GM23338 (cell line): ENCODE results near the gene ACTA2. TPM values are rescaled to one million over a fixed set of nuclear protein-coding genes. Genes with fewer than 3 reads are reported as not detected.
A peak's percentile ranks its signal among the peaks of the same experiment; 100 is the strongest.

Experiments used
- ATAC-seq: fragments of 200-7000 bp; cut with Tn5 transposase; 3 replicates; pipeline ENCODE4 v1.9.1; 2020
- DNase-seq: peaks from one replicate; pipeline ENCODE4 v3.0.0-alpha.2; 2015; ENCODE audit warnings: low spot score
- H2AFZ ChIP-seq: fragments of 200-600 bp; sonication (generic); 2 replicates; pipeline ENCODE4 v1.8.0; 2016; ENCODE audit warnings: antibody characterized with exemption, mild to moderate bottlenecking, moderate library complexity
- H3F3A ChIP-seq: fragments of 200-600 bp; sonication (generic); replicated peaks from 2 replicates; pipeline ENCODE4 v1.8.0; 2017; ENCODE audit warnings: antibody characterized with exemption, mixed run types, low read depth
- H3K27ac ChIP-seq: fragments of 200-600 bp; sonication (generic); 2 replicates; pipeline ENCODE4 v1.6.1; 2016; ENCODE audit warnings: low read depth
- H3K27me3 ChIP-seq: fragments of 200-600 bp; sonication (generic); 2 replicates; pipeline ENCODE4 v1.8.0; 2016; ENCODE audit warnings: mild to moderate bottlenecking, mixed run types, moderate library complexity; ENCODE audit not compliant: insufficient read depth
- H3K36me3 ChIP-seq: fragments of 200-600 bp; sonication (generic); 2 replicates; pipeline ENCODE4 v1.8.0; 2016; ENCODE audit warnings: mild to moderate bottlenecking; ENCODE audit not compliant: insufficient read depth
- H3K4me1 ChIP-seq: fragments of 200-600 bp; sonication (generic); 2 replicates; pipeline ENCODE4 v1.8.0; 2016; ENCODE audit warnings: mild to moderate bottlenecking, moderate library complexity; ENCODE audit not compliant: insufficient read depth
- H3K4me2 ChIP-seq: fragments of 200-600 bp; sonication (generic); 2 replicates; pipeline ENCODE4 v1.7.1; 2017; ENCODE audit warnings: mixed run types
- H3K4me3 ChIP-seq: fragments of 200-600 bp; sonication (generic); 2 replicates; pipeline ENCODE4 v1.6.1; 2016; ENCODE audit warnings: mixed run types
- H3K79me2 ChIP-seq: fragments of 200-600 bp; sonication (generic); replicated peaks from 2 replicates; pipeline ENCODE4 v1.8.0; 2017; ENCODE audit warnings: mild to moderate bottlenecking; ENCODE audit not compliant: insufficient read depth
- H3K9me2 ChIP-seq: fragments of 200-600 bp; sonication (generic); 2 replicates; pipeline ENCODE4 v1.8.0; 2017; ENCODE audit not compliant: insufficient read depth
- H4K20me1 ChIP-seq: fragments of 200-600 bp; sonication (generic); replicated peaks from 2 replicates; pipeline ENCODE4 v1.8.0; 2017; ENCODE audit warnings: mild to moderate bottlenecking; ENCODE audit not compliant: insufficient read depth
- H3K27ac Mint-ChIP-seq: 2 replicates; pipeline ENCODE4 v1.8.0; 2020; ENCODE audit warnings: inconsistent platforms, mild to moderate bottlenecking, moderate library complexity, mixed read lengths
- H3K27me3 Mint-ChIP-seq: 3 replicates; pipeline ENCODE4 v1.8.0; 2022; ENCODE audit warnings: low read depth, mild to moderate bottlenecking, moderate library complexity, mixed read lengths, inconsistent platforms; ENCODE audit not compliant: insufficient read depth, poor library complexity
- H3K36me3 Mint-ChIP-seq: 3 replicates; pipeline ENCODE4 v1.8.0; 2021; ENCODE audit warnings: low read depth, mild to moderate bottlenecking, inconsistent platforms, moderate library complexity, mixed read lengths
- H3K4me1 Mint-ChIP-seq: 3 replicates; pipeline ENCODE4 v1.8.0; 2020; ENCODE audit warnings: mild to moderate bottlenecking, inconsistent platforms, mixed read lengths
- H3K4me3 Mint-ChIP-seq: 3 replicates; pipeline ENCODE4 v1.8.0; 2021; ENCODE audit warnings: moderate library complexity, mild to moderate bottlenecking, inconsistent platforms, mixed read lengths
- H3K9me3 Mint-ChIP-seq: 3 replicates; pipeline ENCODE4 v1.8.0; 2020; ENCODE audit warnings: moderate library complexity, mild to moderate bottlenecking, inconsistent platforms, mixed read lengths
- CREB1 ChIP-seq: fragments of 250-450 bp; sonication (Bioruptor Pico); IDR thresholded peaks from 2 replicates; pipeline ENCODE4 v1.5.0; 2020; ENCODE audit warnings: low read depth, mild to moderate bottlenecking, moderate library complexity
- ETS1 ChIP-seq: IDR thresholded peaks from 2 replicates; pipeline ENCODE4 v1.6.1; 2016; ENCODE audit warnings: antibody characterized with exemption
- EZH2 ChIP-seq: fragments of 200-600 bp; sonication (generic); IDR thresholded peaks from one replicate; pipeline ENCODE4 v1.8.0; 2017; ENCODE audit warnings: antibody characterized with exemption, mild to moderate bottlenecking, low read depth; ENCODE audit not compliant: unreplicated experiment
- EZH2phosphoT487 ChIP-seq: fragments of 200-600 bp; sonication (generic); IDR thresholded peaks from one replicate; pipeline ENCODE4 v1.8.1; 2018; ENCODE audit warnings: antibody characterized with exemption; ENCODE audit not compliant: unreplicated experiment
- NANOG ChIP-seq: IDR thresholded peaks from 2 replicates; pipeline ENCODE4 v1.6.1; 2016; ENCODE audit warnings: antibody characterized with exemption, borderline replicate concordance
- POLR2AphosphoS5 ChIP-seq: IDR thresholded peaks from 2 replicates; pipeline ENCODE4 v1.6.1; 2016; ENCODE audit warnings: antibody characterized with exemption, low read depth
- STAT1 ChIP-seq: IDR thresholded peaks from one replicate; pipeline ENCODE4 v1.6.1; 2016; ENCODE audit warnings: antibody characterized with exemption; ENCODE audit not compliant: unreplicated experiment
- ZNF114 ChIP-seq: fragments of 250-450 bp; sonication (Bioruptor Pico); IDR thresholded peaks from 2 replicates; pipeline ENCODE4 v1.5.0; 2020; ENCODE audit warnings: mild to moderate bottlenecking, moderate library complexity
- ZNF331 ChIP-seq: fragments of 250-450 bp; sonication (Bioruptor Pico); IDR thresholded peaks from 2 replicates; pipeline ENCODE4 v1.5.0; 2020; ENCODE audit warnings: low read depth, mild to moderate bottlenecking, moderate library complexity
- polyA plus RNA-seq: library from polyadenylated mRNA; unstranded; fragments of >200 nt; fragmentation: Nextera tagmentation; extraction: Ambion mirVana; gene quantifications from 2 replicates; pipeline ENCODE4 v1.2.1, GENCODE V29; 2016
- total RNA-seq: library from RNA; depleted of rRNA; stranded (reverse); fragments of >200 nt; shearing (Covaris generic); gene quantifications from 2 replicates; pipeline ENCODE4 v1.2.3, GENCODE V29; 2014
- TF ChIP-seq, protein P1 (sequence below), 2 experiments: fragments of 200-600 bp in 1 of 2; sonication (generic) in 1 of 2; conservative IDR thresholded peaks; 2 replicates each; pipeline versions ENCODE4 v1.5.1 to v1.6.1; 2016 to 2017; ENCODE audit warnings: antibody characterized with exemption in 2 of 2, low read depth in 2 of 2, mild to moderate bottlenecking in 2 of 2, moderate library complexity in 1 of 2

The ACTA2 gene
- total and polyA plus RNA-seq, 2 experiments from 2014 or later, result 3.4 to 9.4 TPM

DNA sequence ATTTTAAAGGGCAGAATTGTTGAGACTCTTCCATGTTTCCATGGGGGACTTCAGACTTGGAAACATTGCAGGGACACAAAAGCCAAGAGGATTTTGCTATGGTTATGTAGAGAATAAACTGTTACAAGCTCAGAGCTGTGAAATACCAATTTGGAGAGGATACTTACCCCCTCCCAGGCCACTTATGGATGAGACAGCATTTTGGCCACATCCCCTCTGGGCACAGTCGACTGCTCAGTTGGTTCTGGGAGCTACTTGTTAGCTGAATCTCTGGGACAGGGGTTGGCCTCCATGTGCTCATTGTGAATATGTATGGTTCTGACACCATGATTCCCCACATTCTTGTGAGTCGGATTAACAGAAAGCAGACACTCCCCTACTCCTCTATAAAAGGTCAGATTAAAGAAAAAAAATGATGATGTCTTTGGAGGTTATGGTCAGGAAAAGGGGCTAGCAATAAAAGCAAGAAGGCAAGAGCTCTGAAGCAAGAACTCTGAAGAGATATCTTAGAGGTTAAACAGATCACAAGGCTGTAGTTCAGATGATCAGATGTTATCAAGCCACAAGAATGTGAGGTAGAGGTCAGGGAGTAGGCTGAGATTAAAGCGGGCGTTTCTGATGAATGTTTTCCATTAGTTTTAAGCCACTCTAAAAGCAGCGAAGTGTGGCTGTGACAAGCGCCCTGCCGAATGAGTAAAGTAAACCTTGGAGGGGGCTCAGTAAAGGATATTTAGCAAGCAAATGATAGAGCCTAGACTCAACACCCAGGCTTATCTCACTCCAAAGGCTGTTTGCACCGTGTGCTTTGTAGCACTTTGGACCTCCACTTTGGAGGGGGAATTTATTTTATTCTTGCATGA lies 55.3 kb downstream of the ACTA2 start (continued):
- TF ChIP-seq EZH2phosphoT487, result no peak
- no peak for TF ChIP-seq POLR2AphosphoS5
- no peak for TF ChIP-seq EZH2
- no peak for TF ChIP-seq ETS1
- TF ChIP-seq NANOG, result no peak
- TF ChIP-seq STAT1, result no peak

- DNase-seq, result no peak
- H3K27ac Mint-ChIP-seq, result peak overlapping the region; percentile 81
- Histone ChIP-seq H3K9me2 (no peaks in the 10 kb centered on the region), H3F3A (no peaks in the 10 kb centered on the region), H4K20me1 (no peaks in the 10 kb centered on the region), H3K79me2 (no peaks in the 10 kb centered on the region), H3K27ac (no peak overlapping the region), H3K4me3 (no peak overlapping the region), H3K4me1 (no peaks in the 10 kb centered on the region; the same call in 1 of the 2 replicates), H3K36me3 (no peaks in the 10 kb centered on the region), H2AFZ (peak overlapping the region; percentile 53; the same call in 1 of the 2 replicates), H3K27me3 (no peaks in the 10 kb centered on the region), H3K4me2 (no peak overlapping the region)
- H3K4me3 Mint-ChIP-seq, result no peak overlapping the region
- no peaks in the 10 kb centered on the region for H3K36me3 Mint-ChIP-seq
- TF ChIP-seq CREB1 (CRISPR knock-in tag) (no peak), ZNF114 (CRISPR knock-in tag) (no peak), ETS1 (no peak)
- peaks cover 19% of the 10 kb centered on the region for H3K4me1 Mint-ChIP-seq
- H3K27me3 Mint-ChIP-seq, result no peaks in the 10 kb centered on the region
- no peak for ATAC-seq
- H3K9me3 Mint-ChIP-seq, result no peaks in the 10 kb centered on the region; the same call in 2 of the 3 replicates
Observed at GRCh38 chr10:88896372-88896993, 56.1 kb downstream of the ACTA2 start.

DNA sequence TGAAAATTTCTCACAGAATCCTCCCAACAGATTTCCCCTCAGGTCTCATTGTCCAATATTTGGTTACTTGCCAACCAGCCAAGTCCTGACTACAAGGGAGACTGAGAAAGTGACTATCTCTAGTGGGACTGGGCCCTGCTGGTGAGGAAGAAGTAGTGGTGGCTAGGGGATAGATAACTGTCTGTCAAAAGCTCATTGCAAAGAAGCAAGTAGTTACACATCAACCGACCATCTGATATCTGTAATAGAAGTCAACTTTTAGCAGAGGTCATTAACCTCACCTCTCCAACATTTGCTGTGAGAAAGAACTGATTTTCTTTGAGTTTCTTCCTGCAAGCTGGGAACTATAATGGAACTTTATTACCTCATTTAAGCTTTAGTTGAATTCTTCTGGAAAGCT lies 57.3 kb downstream of the ACTA2 start:
- Histone ChIP-seq H3K9me2 (no peaks in the 10 kb centered on the region), H3K4me3 (no peak overlapping the region), H3K79me2 (no peaks in the 10 kb centered on the region), H3K27ac (no peak overlapping the region), H3K4me1 (no peaks in the 10 kb centered on the region; the same call in 1 of the 2 replicates), H2AFZ (no peak overlapping the region), H3K4me2 (no peak overlapping the region), H4K20me1 (no peaks in the 10 kb centered on the region), H3F3A (no peaks in the 10 kb centered on the region), H3K36me3 (no peaks in the 10 kb centered on the region), H3K27me3 (no peaks in the 10 kb centered on the region)
- no peaks in the 10 kb centered on the region for H3K36me3 Mint-ChIP-seq
- H3K4me3 Mint-ChIP-seq, result no peak overlapping the region
- no peak overlapping the region for H3K27ac Mint-ChIP-seq
- no peak for DNase-seq
- H3K27me3 Mint-ChIP-seq, result no peaks in the 10 kb centered on the region
- H3K4me1 Mint-ChIP-seq, result peaks cover 19% of the 10 kb centered on the region
- H3K9me3 Mint-ChIP-seq, result no peaks in the 10 kb centered on the region; the same call in 2 of the 3 replicates
- no peak for ATAC-seq
- no peak for TF ChIP-seq STAT1
- no peak for TF ChIP-seq EZH2phosphoT487
- no peak for TF ChIP-seq ZNF331 (CRISPR knock-in tag)
- TF ChIP-seq, protein P1, sequence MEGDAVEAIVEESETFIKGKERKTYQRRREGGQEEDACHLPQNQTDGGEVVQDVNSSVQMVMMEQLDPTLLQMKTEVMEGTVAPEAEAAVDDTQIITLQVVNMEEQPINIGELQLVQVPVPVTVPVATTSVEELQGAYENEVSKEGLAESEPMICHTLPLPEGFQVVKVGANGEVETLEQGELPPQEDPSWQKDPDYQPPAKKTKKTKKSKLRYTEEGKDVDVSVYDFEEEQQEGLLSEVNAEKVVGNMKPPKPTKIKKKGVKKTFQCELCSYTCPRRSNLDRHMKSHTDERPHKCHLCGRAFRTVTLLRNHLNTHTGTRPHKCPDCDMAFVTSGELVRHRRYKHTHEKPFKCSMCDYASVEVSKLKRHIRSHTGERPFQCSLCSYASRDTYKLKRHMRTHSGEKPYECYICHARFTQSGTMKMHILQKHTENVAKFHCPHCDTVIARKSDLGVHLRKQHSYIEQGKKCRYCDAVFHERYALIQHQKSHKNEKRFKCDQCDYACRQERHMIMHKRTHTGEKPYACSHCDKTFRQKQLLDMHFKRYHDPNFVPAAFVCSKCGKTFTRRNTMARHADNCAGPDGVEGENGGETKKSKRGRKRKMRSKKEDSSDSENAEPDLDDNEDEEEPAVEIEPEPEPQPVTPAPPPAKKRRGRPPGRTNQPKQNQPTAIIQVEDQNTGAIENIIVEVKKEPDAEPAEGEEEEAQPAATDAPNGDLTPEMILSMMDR (conservative IDR thresholded peaks at IDR 0.05; ENCODE audit: low read depth in 2 of 2), result no peak
